Panc1 (cell line): ENCODE data around the gene CANT1. TPM values are rescaled to one million over a fixed set of nuclear protein-coding genes. Genes with fewer than 3 reads are reported as not detected.

Experiments used
- ATAC-seq: fragments of 200-7000 bp; cut with Tn5 transposase; 2 replicates; pipeline ENCODE4 v1.9.1; 2020; ENCODE audit warnings: mild to moderate bottlenecking, moderate library complexity
- BruUV-seq: library from RNA; stranded (reverse); fragments of 400-500 nt; replicated peaks from 2 replicates; lab custom pipeline; 2021; lab: Mats Ljungman, UMichigan
- CTCF ChIA-PET: fragments of 300-600 bp; sonication (Branson Sonifier 250); formaldehyde crosslinking; loops from one replicate; lab custom pipeline; 2022; ENCODE audit warnings: antibody characterized with exemption; lab: Charles Lee
- POLR2A ChIA-PET: fragments of 300-600 bp; sonication (Branson Sonifier 250); formaldehyde crosslinking; loops from one replicate; lab custom pipeline; 2022; ENCODE audit warnings: antibody characterized with exemption; lab: Charles Lee
- DNase-seq: peaks from one replicate; pipeline ENCODE4 v3.0.0-alpha.2; 2010; ENCODE audit warnings: low read depth, low spot score
- H3K27ac ChIP-seq: 2 replicates; pipeline ENCODE4 v1.5.1; 2011; ENCODE audit warnings: mild to moderate bottlenecking, low read length, inconsistent platforms
- H3K27me3 ChIP-seq: fragments of 200-500 bp; sonication (Bioruptor generic); 2 replicates; pipeline ENCODE4 v1.6.0; 2014; ENCODE audit warnings: low read length, inconsistent platforms; ENCODE audit not compliant: control insufficient read depth, insufficient read depth
- H3K36me3 ChIP-seq: fragments of 200-500 bp; sonication (Bioruptor generic); 2 replicates; pipeline ENCODE4 v1.5.1; 2014; ENCODE audit warnings: inconsistent platforms, mild to moderate bottlenecking, low read length, moderate library complexity; ENCODE audit not compliant: control insufficient read depth, insufficient read depth
- H3K4me1 ChIP-seq: 2 replicates; pipeline ENCODE4 v1.5.1; 2011; ENCODE audit warnings: inconsistent platforms, mild to moderate bottlenecking, low read length, moderate library complexity; ENCODE audit not compliant: control insufficient read depth, insufficient read depth
- H3K4me3 ChIP-seq, 2 experiments: 2 replicates each; pipeline ENCODE4 v1.5.1; 2011 to 2012; ENCODE audit warnings: low read depth in 2 of 2, low read length in 2 of 2, mild to moderate bottlenecking in 2 of 2, inconsistent platforms in 1 of 2, moderate library complexity in 1 of 2
- H3K9me3 ChIP-seq: fragments of 200-500 bp; sonication (Bioruptor generic); 2 replicates; pipeline ENCODE4 v1.5.1; 2014; ENCODE audit warnings: low read depth, mild to moderate bottlenecking, inconsistent platforms, low read length, moderate library complexity; ENCODE audit not compliant: control insufficient read depth, insufficient read depth
- CTCF ChIP-seq: fragments of 450-650 bp; IDR thresholded peaks from 2 replicates; pipeline ENCODE4 v1.5.1; 2017; ENCODE audit warnings: mild to moderate bottlenecking
- POLR2AphosphoS5 ChIP-seq: IDR thresholded peaks from 2 replicates; pipeline ENCODE4 v1.6.1; 2012; ENCODE audit warnings: mild to moderate bottlenecking, low read depth, low read length, moderate library complexity
- REST ChIP-seq, 2 experiments: IDR thresholded peaks; 2 replicates each; pipeline ENCODE4 v1.6.1; 2011 to 2012; ENCODE audit warnings: low read depth in 2 of 2, control low read depth in 1 of 2, low read length in 1 of 2, mild to moderate bottlenecking in 1 of 2, moderate library complexity in 1 of 2; ENCODE audit not compliant: insufficient read depth in 1 of 2
- SIN3A ChIP-seq: IDR thresholded peaks from 2 replicates; pipeline ENCODE4 v1.6.1; 2012; ENCODE audit warnings: low read depth, mild to moderate bottlenecking, low read length, moderate library complexity, borderline replicate concordance; ENCODE audit not compliant: insufficient read depth
- TCF7L2 ChIP-seq: IDR thresholded peaks from 2 replicates; pipeline ENCODE4 v1.6.1; 2011; ENCODE audit warnings: mild to moderate bottlenecking, low read depth, low read length, inconsistent platforms
- in situ Hi-C: cut with HindIII; loops from 2 replicates; pipeline ENCODE4 v1.10.0; 2016; ENCODE audit warnings: low sequenced_read_pairs, low pct_unique_long_range_greater_than_20kb
- intact Hi-C: fragments of 100-400 bp; cut with micrococcal nuclease; formaldehyde crosslinking; loops from one replicate; pipeline ENCODE4 v1.10.0; 2022; ENCODE audit not compliant: unreplicated experiment
- total RNA-seq: library from RNA; stranded (reverse); gene quantifications from one replicate; pipeline ENCODE4 v1.2.1, GENCODE V29; 2021; ENCODE audit not compliant: unreplicated experiment

CANT1 gene
- total RNA-seq, 1 experiment from 2014 or later = 160 TPM

- CTCF ChIA-PET = interaction anchor here (0.6 kb wide), 1 partner anchor 63 kb away, joined by 3 read pairs; no protein-coding TSS in a partner anchor
- Histone ChIP-seq H3K27ac (no peak overlapping the region), H3K27me3 (no peaks in the 10 kb centered on the region), H3K36me3 (peaks cover 12% of the 10 kb centered on the region), H3K4me1 (no peaks in the 10 kb centered on the region), H3K4me3 (no peak overlapping the region), H3K9me3 (no peaks in the 10 kb centered on the region)
- TF ChIP-seq REST (IDR thresholded peaks at IDR 0.05; ENCODE audit: insufficient read depth in 1 of 2, low read depth in 2 of 2, low read length in 1 of 2) (no peak), SIN3A (no peak), TCF7L2 (no peak), CTCF (no peak), POLR2AphosphoS5 (no peak)
- in situ Hi-C loops = no loop called here
- POLR2A ChIA-PET = no interaction called here
- no TSS peak for BruUV-seq
- intact Hi-C loops = no loop called here
- no peak for ATAC-seq
- no peak for DNase-seq
Measured at GRCh38 chr17:78995761-78996451, 13.7 kb downstream of the CANT1 start.

GRCh38 chr17:78995022-78995760, 14.4 kb downstream of the CANT1 start:
- intact Hi-C loops (no loop called here), in situ Hi-C loops (no loop called here)
- Histone ChIP-seq H3K4me1 (no peaks in the 10 kb centered on the region), H3K36me3 (peaks cover 12% of the 10 kb centered on the region), H3K27me3 (no peaks in the 10 kb centered on the region), H3K9me3 (no peaks in the 10 kb centered on the region), H3K4me3 (no peak overlapping the region), H3K27ac (no peak overlapping the region)
- ChIA-PET CTCF (interaction anchor here (0.6 to 0.9 kb wide), 3 partner anchors 8 to 201 kb away, joined by 3 to 14 read pairs (median 3); no protein-coding TSS in a partner anchor), POLR2A (no interaction called here)
- TF ChIP-seq TCF7L2 (no peak), REST (IDR thresholded peaks at IDR 0.05; ENCODE audit: insufficient read depth in 1 of 2, low read depth in 2 of 2, low read length in 1 of 2) (no peak), POLR2AphosphoS5 (no peak), CTCF (no peak), SIN3A (no peak)
- ATAC-seq = no peak
- BruUV-seq = no TSS peak
- no peak for DNase-seq
